H1 (cell line): Measurements from ENCODE around the gene SLC39A11. TPM values are rescaled to one million over a fixed set of nuclear protein-coding genes. Genes with fewer than 3 reads are reported as not detected.
A peak's percentile ranks its signal among the peaks of the same experiment; 100 is the strongest.

Source experiments
- CTCF ChIA-PET: fragments of 300-600 bp; sonication (Branson Sonifier 250); formaldehyde crosslinking; loops from one replicate; lab custom pipeline; 2021; ENCODE audit not compliant: partially characterized antibody; lab: Charles Lee
- POLR2A ChIA-PET: fragments of 300-600 bp; sonication (Branson Sonifier 250); formaldehyde crosslinking; loops from one replicate; lab custom pipeline; 2021; ENCODE audit warnings: inconsistent platforms; ENCODE audit not compliant: partially characterized antibody; lab: Charles Lee
- DNase-seq, 2 experiments: peaks; one replicate each; pipeline versions ENCODE4 v3.0.0 to v3.0.0-alpha.2; 2010 to 2022; ENCODE audit warnings: low spot score in 2 of 2, low read depth in 1 of 2, mixed read lengths in 1 of 2
- FAIRE-seq: peaks from 2 replicates; lab custom pipeline; 2011; peaks lifted over from hg19 to GRCh38; lab: Jason Lieb, UNC
- H2AFZ ChIP-seq: 2 replicates; pipeline ENCODE4 v1.8.1; 2012; ENCODE audit warnings: low read length, inconsistent platforms
- H2AK5ac ChIP-seq: 2 replicates; pipeline ENCODE4 v1.6.1; 2013; ENCODE audit warnings: low read depth, low read length
- H2BK120ac ChIP-seq: replicated peaks from 2 replicates; pipeline ENCODE3; 2013; ENCODE audit warnings: low read depth, low read length, inconsistent platforms
- H2BK12ac ChIP-seq: 2 replicates; pipeline ENCODE4 v1.6.1; 2013; ENCODE audit warnings: low read depth, low read length
- H2BK15ac ChIP-seq: 2 replicates; pipeline ENCODE4 v1.6.1; 2013; ENCODE audit warnings: low read length
- H2BK20ac ChIP-seq: 2 replicates; pipeline ENCODE4 v1.6.1; 2013; ENCODE audit warnings: low read length
- H2BK5ac ChIP-seq: 2 replicates; pipeline ENCODE4 v1.6.1; 2013; ENCODE audit warnings: low read depth, low read length
- H3K14ac ChIP-seq: 2 replicates; pipeline ENCODE4 v1.6.1; 2013; ENCODE audit warnings: inconsistent platforms; ENCODE audit not compliant: insufficient read length
- H3K18ac ChIP-seq: 2 replicates; pipeline ENCODE4 v1.6.1; 2013; ENCODE audit warnings: low read length; ENCODE audit errors: extremely low read depth
- H3K23ac ChIP-seq: 2 replicates; pipeline ENCODE4 v1.6.1; 2013; ENCODE audit warnings: inconsistent platforms; ENCODE audit not compliant: insufficient read length
- H3K23me2 ChIP-seq: 2 replicates; pipeline ENCODE4 v1.6.1; 2013; ENCODE audit warnings: low read depth, low read length
- H3K27ac ChIP-seq: 2 replicates; pipeline ENCODE4 v1.6.1; 2011; ENCODE audit warnings: low read depth, low read length, inconsistent platforms
- H3K27me3 ChIP-seq, 4 experiments: replicated peaks in 1 of 4; 1 replicate in 1 of 4; 2 replicates in 3 of 4; pipeline versions ENCODE4 v1.6.1 to v1.8.1; 2011 to 2013; ENCODE audit warnings: low read length in 3 of 4, mild to moderate bottlenecking in 3 of 4, inconsistent platforms in 2 of 4, mixed read lengths in 2 of 4, moderate library complexity in 1 of 4; ENCODE audit not compliant: control insufficient read depth in 3 of 4, insufficient read depth in 3 of 4; ENCODE audit errors: extremely low read depth in 1 of 4
- H3K36me3 ChIP-seq, 4 experiments: 2 replicates each; pipeline versions ENCODE4 v1.6.1 to v1.8.1; 2011 to 2013; ENCODE audit warnings: mild to moderate bottlenecking in 4 of 4, low read length in 3 of 4, moderate library complexity in 2 of 4, control low read depth in 1 of 4, inconsistent platforms in 1 of 4; ENCODE audit not compliant: insufficient read depth in 4 of 4, control insufficient read depth in 2 of 4
- H3K4ac ChIP-seq: replicated peaks from 2 replicates; pipeline ENCODE3; 2013; ENCODE audit warnings: low read length, low read depth, mixed read lengths, inconsistent platforms; ENCODE audit not compliant: insufficient read length
- H3K4me1 ChIP-seq, 4 experiments: replicated peaks in 1 of 4; 1 replicate in 1 of 4; 2 replicates in 3 of 4; pipeline versions ENCODE4 v1.6.1 to v1.8.1; 2011 to 2013; ENCODE audit warnings: low read length in 3 of 4, inconsistent platforms in 2 of 4, mixed read lengths in 1 of 4; ENCODE audit not compliant: insufficient read depth in 4 of 4, control insufficient read depth in 3 of 4
- H3K4me2 ChIP-seq, 2 experiments: 2 replicates each; pipeline versions ENCODE4 v1.6.1 to v1.8.1; 2011 to 2013; ENCODE audit warnings: low read depth in 2 of 2, low read length in 2 of 2, control low read depth in 1 of 2, inconsistent platforms in 1 of 2, mild to moderate bottlenecking in 1 of 2; ENCODE audit not compliant: insufficient read depth in 1 of 2
- H3K4me3 ChIP-seq, 4 experiments: fragments of 200-600, 300-600 bp in 1 of 4; sonication (generic), shearing (Covaris generic), sonication (Bioruptor Twin) in 1 of 4; 2 replicates each; pipeline versions ENCODE4 v1.5.1 to v1.8.1; 2011 to 2016; ENCODE audit warnings: low read length in 4 of 4, low read depth in 3 of 4, control low read depth in 2 of 4, inconsistent platforms in 2 of 4, mild to moderate bottlenecking in 2 of 4, mixed read lengths in 1 of 4, moderate library complexity in 1 of 4; ENCODE audit not compliant: insufficient read depth in 2 of 4; ENCODE audit errors: extremely low read depth in 1 of 4
- H3K56ac ChIP-seq: replicated peaks from 2 replicates; pipeline ENCODE3; 2013; ENCODE audit warnings: low read depth, mild to moderate bottlenecking, mixed read lengths, low read length, inconsistent platforms; ENCODE audit not compliant: insufficient read length
- H3K79me1 ChIP-seq: 2 replicates; pipeline ENCODE4 v1.6.1; 2013; ENCODE audit warnings: low read depth, low read length, control low read depth
- H3K79me2 ChIP-seq, 2 experiments: 2 replicates each; pipeline versions ENCODE4 v1.6.1 to v1.8.1; 2012 to 2013; ENCODE audit warnings: low read length in 2 of 2, mild to moderate bottlenecking in 2 of 2, inconsistent platforms in 1 of 2; ENCODE audit not compliant: insufficient read depth in 2 of 2, control insufficient read depth in 1 of 2
- H3K9ac ChIP-seq, 4 experiments: replicated peaks in 1 of 4; 1 replicate in 1 of 4; 2 replicates in 3 of 4; pipeline versions ENCODE4 v1.6.1 to v1.8.1; 2011 to 2013; ENCODE audit warnings: low read depth in 3 of 4, low read length in 3 of 4, control low read depth in 2 of 4, mild to moderate bottlenecking in 2 of 4, moderate library complexity in 2 of 4, inconsistent platforms in 1 of 4; ENCODE audit errors: extremely low read depth in 1 of 4
- H3K9me3 ChIP-seq, 2 experiments: 2 replicates each; pipeline versions ENCODE4 v1.6.1 to v1.8.1; 2012 to 2013; ENCODE audit warnings: mild to moderate bottlenecking in 2 of 2, moderate library complexity in 2 of 2, control low read depth in 1 of 2, inconsistent platforms in 1 of 2, low read depth in 1 of 2, low read length in 1 of 2, mixed read lengths in 1 of 2; ENCODE audit not compliant: insufficient read depth in 2 of 2
- H4K20me1 ChIP-seq, 2 experiments: replicated peaks in 1 of 2; 2 replicates each; pipeline versions ENCODE3 to v1.8.1; 2011 to 2013; ENCODE audit warnings: inconsistent platforms in 2 of 2, low read length in 2 of 2, mild to moderate bottlenecking in 1 of 2; ENCODE audit not compliant: insufficient read depth in 2 of 2, control insufficient read depth in 1 of 2
- H4K5ac ChIP-seq: 2 replicates; pipeline ENCODE4 v1.6.1; 2013; ENCODE audit warnings: low read length, low read depth, mixed read lengths, inconsistent platforms; ENCODE audit not compliant: insufficient read length
- H4K8ac ChIP-seq: 2 replicates; pipeline ENCODE4 v1.8.0; 2013; ENCODE audit warnings: mild to moderate bottlenecking, moderate library complexity, low read length, inconsistent platforms; ENCODE audit not compliant: insufficient read depth; ENCODE audit errors: extremely low read depth
- H4K91ac ChIP-seq: replicated peaks from 2 replicates; pipeline ENCODE3; 2013; ENCODE audit warnings: low read length, mixed read lengths, inconsistent platforms; ENCODE audit not compliant: insufficient read length
- CREB1 ChIP-seq: IDR thresholded peaks from 2 replicates; pipeline ENCODE4 v1.6.1; 2012; ENCODE audit warnings: inconsistent platforms
- RAD21 ChIP-seq, 2 experiments: IDR thresholded peaks in 1 of 2; conservative IDR thresholded peaks in 1 of 2; 2 replicates each; pipeline ENCODE4 v1.6.1; 2011; ENCODE audit warnings: low read depth in 2 of 2, low read length in 2 of 2, improper control_type of control experiment in 1 of 2, inconsistent platforms in 1 of 2, mild to moderate bottlenecking in 1 of 2, moderate library complexity in 1 of 2
- RBBP5 ChIP-seq: IDR thresholded peaks from 2 replicates; pipeline ENCODE4 v1.7.1; 2012; ENCODE audit warnings: low read depth, mild to moderate bottlenecking, inconsistent platforms, low read length, moderate library complexity, borderline replicate concordance
- SIX5 ChIP-seq: IDR thresholded peaks from 2 replicates; pipeline ENCODE4 v1.6.1; 2011; ENCODE audit warnings: mild to moderate bottlenecking, low read depth, low read length
- TEAD4 ChIP-seq: IDR thresholded peaks from 2 replicates; pipeline ENCODE4 v1.6.1; 2012; ENCODE audit warnings: low read depth, low read length, inconsistent platforms, mixed read lengths
- WGBS, 2 experiments: shearing (Covaris generic) in 1 of 2; methylation state at CpG; one replicate each; pipeline versions ENCODE4 v1.1.6 to v1.1.7; 2013 to 2015; ENCODE audit warnings: low lambda C conversion rate in 2 of 2, mixed read lengths in 2 of 2, inconsistent platforms in 1 of 2, low coverage in 1 of 2, missing lambda C conversion rate in 1 of 2; ENCODE audit not compliant: insufficient replicate concordance in 2 of 2, insufficient coverage in 1 of 2, insufficient read length in 1 of 2; ENCODE audit errors: extremely low coverage in 1 of 2, missing lambda C conversion rate in 1 of 2; 5-methylcytosine and 5-hydroxymethylcytosine counted together
- polyA plus RNA-seq, 7 experiments: library from polyadenylated mRNA; depleted of rRNA in 3 of 7; stranded (reverse) in 5 of 7; unstranded in 2 of 7; fragments of >200 nt in 5 of 7; fragments of 200-250 nt in 2 of 7; gene quantifications; 1 replicate in 5 of 7; 2 replicates in 1 of 7; 4 replicates in 1 of 7; pipeline versions ENCODE4 v1.2.1 to v1.2.3, GENCODE V29; 2011 to 2013; ENCODE audit warnings: missing spikeins in 2 of 7, mixed read lengths in 2 of 7
- total RNA-seq: library from RNA; stranded (reverse); fragmentation: NEBNext Ultra II Directional; extraction: Animal tissue kit (Norgen Biotek cat#: 25700); gene quantifications from 2 replicates; pipeline ENCODE4 v1.2.1, GENCODE V29; 2021
- TF ChIP-seq, protein P1 (sequence below), 3 experiments: IDR thresholded peaks; 1 replicate in 2 of 3; 2 replicates in 1 of 3; pipeline versions ENCODE4 v1.5.1 to v1.6.1; 2011; ENCODE audit warnings: low read length in 3 of 3, mild to moderate bottlenecking in 3 of 3, inconsistent platforms in 2 of 3, low read depth in 1 of 3, moderate library complexity in 1 of 3; ENCODE audit not compliant: insufficient read depth in 1 of 3; ENCODE audit errors: control extremely low read depth in 1 of 3

SLC39A11 gene
- total and polyA plus RNA-seq, 2 of the 8 experiments (the other 6 are each of a cell fraction or from before 2014, with no cell fraction given): 12.2 to 19.6 TPM

DNA sequence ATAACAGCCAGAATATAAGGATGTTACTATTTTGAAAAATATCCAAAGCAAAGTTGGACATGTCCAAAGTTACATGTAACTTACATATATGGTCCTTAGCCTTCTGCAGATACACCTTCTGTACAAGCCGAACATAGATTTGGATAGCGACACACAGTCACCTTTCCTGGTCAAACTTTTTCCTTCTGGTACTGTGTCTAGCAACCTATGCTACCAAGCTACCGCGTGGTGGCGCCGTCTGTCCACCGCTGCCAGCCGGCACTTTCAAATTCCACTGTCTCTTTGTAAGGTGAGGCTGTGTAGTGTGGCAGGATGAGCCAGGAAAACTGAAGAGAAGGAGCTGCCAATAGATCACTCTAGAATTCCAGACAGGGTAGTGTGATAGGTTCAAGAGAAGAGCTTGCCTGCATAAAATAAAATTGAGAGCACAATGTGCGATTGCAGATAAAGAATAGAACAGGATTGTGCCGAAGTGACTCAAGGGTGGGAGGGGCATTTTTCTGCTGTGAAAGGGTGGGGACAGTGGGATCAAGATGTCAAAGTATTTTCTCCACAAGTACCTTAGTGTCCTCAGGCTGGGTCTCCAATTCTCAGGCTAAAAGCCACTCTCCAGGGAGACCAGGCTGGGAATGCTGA is 366.9 kb downstream of the SLC39A11 start:
- WGBS, 2 experiments: 30% methylated on average over 10 of the region's 10 CpGs; no CpG with 5 or more reads in 1 of the 2 experiments
- Histone ChIP-seq H4K91ac (no peak overlapping the region), H3K4me2 (no peak overlapping the region), H2BK12ac (no peak overlapping the region), H3K56ac (no peak overlapping the region), H2AK5ac (no peak overlapping the region), H3K27me3 (no peaks in the 10 kb centered on the region), H4K5ac (no peak overlapping the region), H4K8ac (no peak overlapping the region), H3K4me1 (no peaks in the 10 kb centered on the region; a peak in 3 of 7 replicates), H3K23ac (no peak overlapping the region), H3K4ac (no peak overlapping the region), H4K20me1 (no peaks in the 10 kb centered on the region), H3K9me3 (no peaks in the 10 kb centered on the region)
- ChIA-PET CTCF (interaction anchor here (0.6 to 6.9 kb wide), 84 partner anchors 9 to 740 kb away, joined by 3 to 178 read pairs (median 4); partner anchors contain the start of genes COG1 and SSTR2), POLR2A (no interaction called here)
- peak; percentile 70; the same call in 1 of the 2 replicates for TF ChIP-seq TEAD4
- TF ChIP-seq CREB1: no peak
- TF ChIP-seq RAD21 (IDR thresholded peaks at IDR 0.05 in 1 of 2, conservative IDR thresholded peaks at IDR 0.05 in 1 of 2; ENCODE audit: low read depth in 2 of 2, low read length in 2 of 2): peak; percentile 96 to 98
- TF ChIP-seq SIX5: no peak
- TF ChIP-seq RBBP5: no peak
- TF ChIP-seq, protein P1, sequence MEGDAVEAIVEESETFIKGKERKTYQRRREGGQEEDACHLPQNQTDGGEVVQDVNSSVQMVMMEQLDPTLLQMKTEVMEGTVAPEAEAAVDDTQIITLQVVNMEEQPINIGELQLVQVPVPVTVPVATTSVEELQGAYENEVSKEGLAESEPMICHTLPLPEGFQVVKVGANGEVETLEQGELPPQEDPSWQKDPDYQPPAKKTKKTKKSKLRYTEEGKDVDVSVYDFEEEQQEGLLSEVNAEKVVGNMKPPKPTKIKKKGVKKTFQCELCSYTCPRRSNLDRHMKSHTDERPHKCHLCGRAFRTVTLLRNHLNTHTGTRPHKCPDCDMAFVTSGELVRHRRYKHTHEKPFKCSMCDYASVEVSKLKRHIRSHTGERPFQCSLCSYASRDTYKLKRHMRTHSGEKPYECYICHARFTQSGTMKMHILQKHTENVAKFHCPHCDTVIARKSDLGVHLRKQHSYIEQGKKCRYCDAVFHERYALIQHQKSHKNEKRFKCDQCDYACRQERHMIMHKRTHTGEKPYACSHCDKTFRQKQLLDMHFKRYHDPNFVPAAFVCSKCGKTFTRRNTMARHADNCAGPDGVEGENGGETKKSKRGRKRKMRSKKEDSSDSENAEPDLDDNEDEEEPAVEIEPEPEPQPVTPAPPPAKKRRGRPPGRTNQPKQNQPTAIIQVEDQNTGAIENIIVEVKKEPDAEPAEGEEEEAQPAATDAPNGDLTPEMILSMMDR (IDR thresholded peaks at IDR 0.05; ENCODE audit: control extremely low read depth in 1 of 3, insufficient read depth in 1 of 3, low read depth in 1 of 3, low read length in 3 of 3): peak; percentile 90 to 93 (median 93)
- TF ChIP-seq, all 59 proteins: peak for 3
- no peak overlapping the region for H2BK20ac ChIP-seq
- no peak overlapping the region for H3K14ac ChIP-seq
- no peak overlapping the region for H2AFZ ChIP-seq
- H3K27ac ChIP-seq: no peak overlapping the region
- H3K36me3 ChIP-seq: no peaks in the 10 kb centered on the region
- H3K23me2 ChIP-seq: no peaks in the 10 kb centered on the region; the same call in 1 of the 2 replicates
- H3K4me3 ChIP-seq: no peak overlapping the region
- DNase-seq (peak in 1 of 2 experiments; percentile 71), FAIRE-seq (no peak)
- no peak overlapping the region for H3K18ac ChIP-seq
- no peaks in the 10 kb centered on the region for H3K79me2 ChIP-seq
- H2BK120ac ChIP-seq: no peak overlapping the region
- H3K79me1 ChIP-seq: no peaks in the 10 kb centered on the region
- H2BK5ac ChIP-seq: no peak overlapping the region
- H3K9ac ChIP-seq: no peak overlapping the region
- H2BK15ac ChIP-seq: no peak overlapping the region
